Sigmoid colon (tissue), 7 donors: ENCODE data around the gene SUCLA2. TPM values are rescaled to one million over a fixed set of nuclear protein-coding genes. Genes with fewer than 3 reads are reported as not detected.

Experiments
- DNase-seq: peaks from one replicate; pipeline ENCODE4 v3.0.0-alpha.2; 2019
- H3K27ac ChIP-seq, 4 donors: fragments of 200-600 bp; sonication (generic); one replicate each; pipeline ENCODE4 v1.5.1; 2016 to 2019; ENCODE audit warnings: mild to moderate bottlenecking in 1 of 4
- H3K27me3 ChIP-seq, 3 donors: fragments of 200-600 bp; sonication (generic); one replicate each; pipeline ENCODE4 v1.5.1; 2019; ENCODE audit warnings: mild to moderate bottlenecking in 1 of 3
- H3K36me3 ChIP-seq, 4 donors: fragments of 200-600 bp; sonication (generic); one replicate each; pipeline ENCODE4 v1.5.1; 2016 to 2019
- H3K4me1 ChIP-seq, 4 donors: fragments of 200-600 bp; sonication (generic); one replicate each; pipeline ENCODE4 v1.5.1; 2017 to 2019
- H3K4me3 ChIP-seq, 4 donors: fragments of 200-600 bp; sonication (generic); one replicate each; pipeline ENCODE4 v1.5.1; 2017 to 2019; ENCODE audit warnings: mild to moderate bottlenecking in 2 of 4, moderate library complexity in 1 of 4
- H3K9me3 ChIP-seq, 4 donors: fragments of 200-600 bp in 3 of 4; sonication (generic) in 3 of 4; one replicate each; pipeline versions ENCODE4 v1.5.1 to v1.6.1; 2013 to 2019
- CTCF ChIP-seq, 4 experiments: fragments of 450-650 bp in 3 of 4; fragments of 200-600 bp in 1 of 4; IDR thresholded peaks; one replicate each; pipeline ENCODE4 v1.5.1; 2016 to 2019; ENCODE audit warnings: antibody characterized with exemption in 4 of 4, mild to moderate bottlenecking in 3 of 4, moderate library complexity in 2 of 4
- EP300 ChIP-seq, 4 donors: sonication (generic); formaldehyde crosslinking; IDR thresholded peaks; one replicate each; pipeline ENCODE4 v1.6.1; 2017; ENCODE audit warnings: antibody characterized with exemption in 4 of 4
- POLR2A ChIP-seq, 2 donors: fragments of 450-650 bp; IDR thresholded peaks; one replicate each; pipeline ENCODE4 v1.6.1; 2016; ENCODE audit warnings: antibody characterized with exemption in 2 of 2, mild to moderate bottlenecking in 2 of 2, moderate library complexity in 2 of 2
- POLR2AphosphoS5 ChIP-seq, 4 donors: sonication (generic); formaldehyde crosslinking; IDR thresholded peaks; one replicate each; pipeline ENCODE4 v1.6.1; 2017; ENCODE audit warnings: antibody characterized with exemption in 4 of 4
- WGBS, 2 donors: extraction: QIAGEN DNeasy Blood & Tissue Kit; methylation state at CpG; one replicate each; pipeline ENCODE4 v1.1.7; 2013; 5-methylcytosine and 5-hydroxymethylcytosine counted together
- intact Hi-C: fragments of 100-400 bp; cut with DNase I; formaldehyde crosslinking; loops from one replicate; pipeline ENCODE4 v1.15.1; 2023
- polyA plus RNA-seq, 3 donors: library from polyadenylated mRNA; stranded (reverse); fragments of 200-250 nt; gene quantifications; one replicate each; pipeline ENCODE4 v1.2.3, GENCODE V29; 2013
- total RNA-seq, 4 donors: library from RNA; depleted of rRNA; stranded (reverse); fragments of >200 nt; gene quantifications; one replicate each; pipeline ENCODE4 v1.1.0, GENCODE V29; 2016
- donor health status: healthy with polysubstance abuse.
- donor health status: Bipolar disorder and iron deficiency.
- donor health status: healthy.

Gene SUCLA2
- total and polyA plus RNA-seq, 7 donors, result 34.9 to 102 (median 45.2) TPM

GRCh38 chr13:48029859-48030258, 28.8 kb upstream of the SUCLA2 start:
- no peak for DNase-seq
- Histone ChIP-seq H3K36me3 (no peaks in the 10 kb centered on the region), H3K9me3 (peaks cover 0 to 4% (median under 1%) of the 10 kb centered on the region in 4 donors), H3K27me3 (no peaks in the 10 kb centered on the region), H3K27ac (no peak overlapping the region), H3K4me1 (no peaks in the 10 kb centered on the region), H3K4me3 (no peak overlapping the region)
- TF ChIP-seq POLR2A (IDR thresholded peaks at IDR 0.05), result no peak
- TF ChIP-seq CTCF (IDR thresholded peaks at IDR 0.05), result no peak
- intact Hi-C loops, result no loop called here
- WGBS, 2 donors, result 66 to 92% methylated on average over 2 of the region's 2 CpGs

- H3K9me3 ChIP-seq, result peaks cover 0 to 4% (median under 1%) of the 10 kb centered on the region in 4 donors
- no peak for DNase-seq
- TF ChIP-seq POLR2A (IDR thresholded peaks at IDR 0.05) (no peak), EP300 (IDR thresholded peaks at IDR 0.05) (no peak), POLR2AphosphoS5 (IDR thresholded peaks at IDR 0.05) (no peak), CTCF (IDR thresholded peaks at IDR 0.05) (no peak)
- no peak overlapping the region for H3K27ac ChIP-seq
- H3K36me3 ChIP-seq, result no peaks in the 10 kb centered on the region
- intact Hi-C loops, result no loop called here
- H3K4me1 ChIP-seq, result no peaks in the 10 kb centered on the region
- H3K27me3 ChIP-seq, result no peaks in the 10 kb centered on the region
- no peak overlapping the region for H3K4me3 ChIP-seq
These were observed 27.0 kb upstream of the SUCLA2 start for GRCh38 chr13:48028066-48028465.

- Histone ChIP-seq H3K4me1 (no peaks in the 10 kb centered on the region), H3K36me3 (no peaks in the 10 kb centered on the region), H3K27ac (no peak overlapping the region), H3K4me3 (no peak overlapping the region), H3K27me3 (no peaks in the 10 kb centered on the region), H3K9me3 (no peaks in the 10 kb centered on the region)
- TF ChIP-seq POLR2A (IDR thresholded peaks at IDR 0.05) (no peak), CTCF (IDR thresholded peaks at IDR 0.05) (no peak), POLR2AphosphoS5 (IDR thresholded peaks at IDR 0.05) (no peak), EP300 (IDR thresholded peaks at IDR 0.05) (no peak)
- intact Hi-C loops, result no loop called here
- DNase-seq, result no peak
- WGBS, 2 donors, result 96 to 99% methylated on average over 1 of the region's 1 CpG
These were observed 18.7 kb upstream of the SUCLA2 start for GRCh38 chr13:48019796-48020195.

- Histone ChIP-seq H3K9me3 (no peaks in the 10 kb centered on the region), H3K27me3 (no peaks in the 10 kb centered on the region), H3K36me3 (no peaks in the 10 kb centered on the region), H3K4me1 (no peaks in the 10 kb centered on the region), H3K27ac (no peak overlapping the region), H3K4me3 (no peak overlapping the region)
- TF ChIP-seq EP300 (IDR thresholded peaks at IDR 0.05), result no peak
- TF ChIP-seq CTCF (IDR thresholded peaks at IDR 0.05), result no peak
- TF ChIP-seq POLR2AphosphoS5 (IDR thresholded peaks at IDR 0.05), result no peak
- TF ChIP-seq POLR2A (IDR thresholded peaks at IDR 0.05), result no peak
- 36 to 77% methylated on average over 2 of the region's 2 CpGs for WGBS, 2 donors
- DNase-seq, result no peak
- intact Hi-C loops, result no loop called here
These were observed 17.6 kb upstream of the SUCLA2 start for GRCh38 chr13:48018637-48019036.

- 88 to 96% methylated on average over 2 of the region's 2 CpGs for WGBS, 2 donors
- Histone ChIP-seq H3K4me3 (no peak overlapping the region), H3K9me3 (no peaks in the 10 kb centered on the region), H3K4me1 (no peaks in the 10 kb centered on the region), H3K36me3 (no peaks in the 10 kb centered on the region), H3K27me3 (no peaks in the 10 kb centered on the region), H3K27ac (no peak overlapping the region)
- TF ChIP-seq POLR2A (IDR thresholded peaks at IDR 0.05) (no peak), CTCF (IDR thresholded peaks at IDR 0.05) (no peak), POLR2AphosphoS5 (IDR thresholded peaks at IDR 0.05) (no peak), EP300 (IDR thresholded peaks at IDR 0.05) (no peak)
- no peak for DNase-seq
- intact Hi-C loops, result no loop called here
These were observed 13.3 kb upstream of the SUCLA2 start for GRCh38 chr13:48014359-48014758.
